ENCODE measurements around the gene ARHGAP15. TPM values are rescaled to one million over a fixed set of nuclear protein-coding genes. Genes with fewer than 3 reads are reported as not detected.

ARHGAP15 gene
- total RNA-seq, 1 experiment from 2014 or later, result 82.8 TPM

GRCh38 chr2:143397884-143398614 is 268.8 kb downstream of the ARHGAP15 start:
- Histone ChIP-seq H2AFZ (ENCODE audit: low read length) (no peak overlapping the region), H3K9me3 (ENCODE audit: low read length) (no peaks in the 10 kb centered on the region), H3K4me2 (ENCODE audit: low read depth, low read length, poor library complexity, severe bottlenecking) (peak overlapping the region; percentile 18), H4K20me1 (ENCODE audit: insufficient read depth, low read depth, low read length) (no peaks in the 10 kb centered on the region), H3K9me2 (replicated peaks; ENCODE audit: insufficient read depth, low read length) (no peaks in the 10 kb centered on the region), H3K9ac (ENCODE audit: low read length) (no peak overlapping the region), H3K79me2 (ENCODE audit: low read length) (no peaks in the 10 kb centered on the region), H3K4me1 (ENCODE audit: low read length) (peaks cover 7% of the 10 kb centered on the region; the same call in 1 of the 2 replicates), H3K27ac (ENCODE audit: low read length) (no peak overlapping the region), H3K36me3 (ENCODE audit: insufficient read depth, low read length) (no peaks in the 10 kb centered on the region), H3K27me3 (ENCODE audit: low read length) (no peaks in the 10 kb centered on the region), H3K4me3 (ENCODE audit: low read length) (no peak overlapping the region)
- no peak for DNase-seq

DNA sequence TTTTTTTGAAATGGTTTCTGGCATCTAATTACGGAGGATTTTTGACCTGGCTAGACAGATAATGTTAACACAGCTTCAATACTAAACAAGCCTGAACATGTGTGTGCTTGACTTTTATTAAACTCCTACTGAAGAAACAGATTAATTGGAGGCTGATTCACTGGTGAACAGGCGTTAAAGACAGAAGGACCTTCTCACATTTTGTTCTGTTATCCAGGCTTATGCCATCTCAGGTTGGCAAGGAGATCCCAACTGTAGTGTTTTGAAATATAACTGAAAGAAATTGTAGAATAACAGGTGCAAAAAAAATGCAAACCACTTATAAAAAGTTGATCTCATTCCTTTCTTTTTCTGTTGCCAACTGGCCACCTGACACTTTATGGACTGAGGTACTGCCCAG is 269.6 kb downstream of the ARHGAP15 start:
- Histone ChIP-seq H3K36me3 (ENCODE audit: insufficient read depth, low read length) (no peaks in the 10 kb centered on the region), H3K9ac (ENCODE audit: low read length) (no peak overlapping the region), H3K4me1 (ENCODE audit: low read length) (peaks cover 7% of the 10 kb centered on the region; the same call in 1 of the 2 replicates), H3K79me2 (ENCODE audit: low read length) (no peaks in the 10 kb centered on the region), H4K20me1 (ENCODE audit: insufficient read depth, low read depth, low read length) (no peaks in the 10 kb centered on the region), H3K4me3 (ENCODE audit: low read length) (no peak overlapping the region), H2AFZ (ENCODE audit: low read length) (no peak overlapping the region), H3K27me3 (ENCODE audit: low read length) (no peaks in the 10 kb centered on the region), H3K9me3 (ENCODE audit: low read length) (no peaks in the 10 kb centered on the region), H3K9me2 (replicated peaks; ENCODE audit: insufficient read depth, low read length) (no peaks in the 10 kb centered on the region), H3K27ac (ENCODE audit: low read length) (no peak overlapping the region), H3K4me2 (ENCODE audit: low read depth, low read length, poor library complexity, severe bottlenecking) (no peak overlapping the region)
- no peak for DNase-seq

DNA sequence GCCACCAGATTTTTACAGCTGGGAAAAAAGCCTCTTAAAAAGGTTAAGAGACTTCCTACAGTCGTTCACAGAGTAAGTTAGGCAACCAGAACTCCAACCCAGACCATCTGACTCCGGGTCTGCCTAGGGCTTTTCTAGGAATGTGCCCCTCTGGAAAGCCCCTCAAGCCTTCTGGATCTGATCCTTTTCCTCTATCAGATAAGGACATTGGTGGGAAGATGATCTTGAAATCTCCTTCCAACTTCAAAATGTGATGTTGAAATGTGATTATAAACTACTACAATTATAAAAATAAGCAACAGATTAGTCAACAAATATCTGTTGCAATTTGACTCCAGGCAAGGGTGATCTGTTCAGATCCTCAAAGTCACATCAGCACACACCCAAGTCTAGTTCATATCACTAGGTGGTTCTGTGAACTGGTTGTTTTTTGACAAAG is 270.4 kb downstream of the ARHGAP15 start:
- Histone ChIP-seq H3K9me2 (replicated peaks; ENCODE audit: insufficient read depth, low read length) (no peaks in the 10 kb centered on the region), H2AFZ (ENCODE audit: low read length) (no peak overlapping the region), H3K4me2 (ENCODE audit: low read depth, low read length, poor library complexity, severe bottlenecking) (no peak overlapping the region), H3K9ac (ENCODE audit: low read length) (no peak overlapping the region), H3K36me3 (ENCODE audit: insufficient read depth, low read length) (no peaks in the 10 kb centered on the region), H3K27ac (ENCODE audit: low read length) (no peak overlapping the region), H3K27me3 (ENCODE audit: low read length) (no peaks in the 10 kb centered on the region), H3K9me3 (ENCODE audit: low read length) (no peaks in the 10 kb centered on the region), H3K79me2 (ENCODE audit: low read length) (no peaks in the 10 kb centered on the region), H3K4me3 (ENCODE audit: low read length) (no peak overlapping the region), H3K4me1 (ENCODE audit: low read length) (peaks cover 7% of the 10 kb centered on the region; the same call in 1 of the 2 replicates), H4K20me1 (ENCODE audit: insufficient read depth, low read depth, low read length) (no peaks in the 10 kb centered on the region)
- no peak for DNase-seq

DNA sequence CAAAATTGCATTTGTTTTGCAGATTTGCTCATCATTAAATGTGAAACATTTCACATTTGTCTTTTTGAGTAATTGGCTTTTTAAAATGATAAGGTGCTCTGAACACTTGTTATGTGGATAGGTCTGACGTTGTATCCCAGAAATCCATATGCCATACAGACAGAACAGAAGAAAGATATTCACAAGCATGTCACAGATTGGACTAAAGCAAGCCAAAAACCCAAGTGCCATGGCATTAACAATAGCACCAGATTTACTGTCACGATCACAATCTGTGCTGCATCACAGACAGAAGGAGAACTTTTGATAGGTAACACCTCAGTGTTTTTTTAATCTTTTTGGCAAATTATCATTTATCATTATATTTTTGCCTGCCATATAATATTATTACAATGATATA is 272.6 kb downstream of the ARHGAP15 start:
- H3K4me2 ChIP-seq (ENCODE audit: low read depth, low read length, poor library complexity, severe bottlenecking), result no peak overlapping the region
- no peaks in the 10 kb centered on the region for H3K9me3 ChIP-seq (ENCODE audit: low read length)
- H3K27me3 ChIP-seq (ENCODE audit: low read length), result no peaks in the 10 kb centered on the region
- H3K9me2 ChIP-seq (replicated peaks; ENCODE audit: insufficient read depth, low read length), result no peaks in the 10 kb centered on the region
- no peak overlapping the region for H3K4me3 ChIP-seq (ENCODE audit: low read length)
- H3K27ac ChIP-seq (ENCODE audit: low read length), result no peak overlapping the region
- H4K20me1 ChIP-seq (ENCODE audit: insufficient read depth, low read depth, low read length), result no peaks in the 10 kb centered on the region
- H3K36me3 ChIP-seq (ENCODE audit: insufficient read depth, low read length), result no peaks in the 10 kb centered on the region
- no peak for DNase-seq
- no peak overlapping the region for H2AFZ ChIP-seq (ENCODE audit: low read length)
- peaks cover 7% of the 10 kb centered on the region; the same call in 1 of the 2 replicates for H3K4me1 ChIP-seq (ENCODE audit: low read length)
- no peaks in the 10 kb centered on the region for H3K79me2 ChIP-seq (ENCODE audit: low read length)
- no peak overlapping the region for H3K9ac ChIP-seq (ENCODE audit: low read length)

DNA sequence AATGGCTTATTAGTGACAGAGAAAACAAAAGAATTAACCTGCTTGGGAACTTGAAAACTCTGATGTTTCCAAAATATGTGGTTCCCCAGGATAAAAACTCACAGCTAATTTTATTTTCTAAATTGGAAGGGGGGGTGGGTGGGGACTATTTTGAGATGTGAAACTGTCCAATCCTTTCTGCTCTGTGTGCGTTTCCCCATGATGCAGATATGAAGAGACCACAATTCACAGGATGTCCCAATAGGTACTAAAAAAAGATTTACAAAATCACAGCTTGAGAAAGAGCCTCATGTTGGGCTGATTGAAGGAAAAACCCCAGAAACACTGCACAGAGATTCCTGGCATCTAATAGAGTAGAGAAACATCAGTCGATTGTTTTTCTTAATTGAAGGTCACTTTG is 273.2 kb downstream of the ARHGAP15 start:
- no peak for DNase-seq
- Histone ChIP-seq H3K27ac (ENCODE audit: low read length) (no peak overlapping the region), H3K4me1 (ENCODE audit: low read length) (peaks cover 7% of the 10 kb centered on the region; the same call in 1 of the 2 replicates), H3K4me2 (ENCODE audit: low read depth, low read length, poor library complexity, severe bottlenecking) (no peak overlapping the region), H3K9ac (ENCODE audit: low read length) (no peak overlapping the region), H3K36me3 (ENCODE audit: insufficient read depth, low read length) (no peaks in the 10 kb centered on the region), H3K9me3 (ENCODE audit: low read length) (no peaks in the 10 kb centered on the region), H3K4me3 (ENCODE audit: low read length) (no peak overlapping the region), H3K9me2 (replicated peaks; ENCODE audit: insufficient read depth, low read length) (no peaks in the 10 kb centered on the region), H4K20me1 (ENCODE audit: insufficient read depth, low read depth, low read length) (no peaks in the 10 kb centered on the region), H3K79me2 (ENCODE audit: low read length) (no peaks in the 10 kb centered on the region), H3K27me3 (ENCODE audit: low read length) (no peaks in the 10 kb centered on the region), H2AFZ (ENCODE audit: low read length) (no peak overlapping the region)

DNA sequence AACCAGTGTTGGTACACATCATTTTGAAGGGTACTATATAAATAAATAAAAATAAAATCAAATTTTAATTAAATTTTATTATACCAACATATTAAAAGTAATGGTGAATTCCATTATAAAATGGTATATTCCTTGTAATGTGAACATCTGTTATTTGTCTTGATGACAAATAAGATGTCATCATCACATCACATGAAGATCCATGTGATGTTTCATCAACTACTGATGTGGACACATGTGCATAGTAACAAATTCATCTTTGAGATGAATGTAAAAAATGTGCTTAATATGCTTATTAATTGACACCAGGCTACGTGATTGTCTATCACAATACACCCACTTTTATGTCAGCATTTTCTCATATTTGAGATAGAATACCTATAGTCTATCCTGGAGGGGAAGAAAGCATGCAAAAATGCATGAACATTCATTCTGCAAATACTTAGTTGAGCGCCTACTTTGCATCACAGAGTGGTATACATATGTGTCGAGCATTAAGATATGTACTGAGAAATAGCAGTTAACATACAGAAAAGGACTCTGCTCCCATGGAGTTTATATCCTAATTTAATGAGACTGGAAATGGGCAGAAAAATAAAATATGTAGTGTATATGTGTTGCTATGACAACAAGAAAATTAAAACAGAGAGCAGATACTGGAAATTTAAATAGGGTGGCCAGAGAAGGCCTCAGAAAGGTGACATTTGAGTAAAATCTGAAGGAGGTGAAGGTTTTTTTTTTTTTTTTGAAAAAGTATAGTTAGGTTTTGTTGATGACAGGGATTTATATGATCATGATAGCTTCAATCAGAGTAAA is 281.1 kb downstream of the ARHGAP15 start:
- no peaks in the 10 kb centered on the region for H3K36me3 ChIP-seq (ENCODE audit: insufficient read depth, low read length)
- H3K79me2 ChIP-seq (ENCODE audit: low read length), result 0 out of 2 replicates have a peak, but pooled peaks cover 3% of the 10 kb centered on the region
- no peak overlapping the region for H3K4me2 ChIP-seq (ENCODE audit: low read depth, low read length, poor library complexity, severe bottlenecking)
- no peak for DNase-seq
- H3K9me3 ChIP-seq (ENCODE audit: low read length), result peaks cover 5% of the 10 kb centered on the region
- H3K9ac ChIP-seq (ENCODE audit: low read length), result no peak overlapping the region
- no peaks in the 10 kb centered on the region for H3K4me1 ChIP-seq (ENCODE audit: low read length)
- H4K20me1 ChIP-seq (ENCODE audit: insufficient read depth, low read depth, low read length), result no peaks in the 10 kb centered on the region
- H3K4me3 ChIP-seq (ENCODE audit: low read length), result no peak overlapping the region
- H3K9me2 ChIP-seq (replicated peaks; ENCODE audit: insufficient read depth, low read length), result no peaks in the 10 kb centered on the region
- no peak overlapping the region for H2AFZ ChIP-seq (ENCODE audit: low read length)
- H3K27ac ChIP-seq (ENCODE audit: low read length), result no peak overlapping the region
- H3K27me3 ChIP-seq (ENCODE audit: low read length), result no peaks in the 10 kb centered on the region

DNA sequence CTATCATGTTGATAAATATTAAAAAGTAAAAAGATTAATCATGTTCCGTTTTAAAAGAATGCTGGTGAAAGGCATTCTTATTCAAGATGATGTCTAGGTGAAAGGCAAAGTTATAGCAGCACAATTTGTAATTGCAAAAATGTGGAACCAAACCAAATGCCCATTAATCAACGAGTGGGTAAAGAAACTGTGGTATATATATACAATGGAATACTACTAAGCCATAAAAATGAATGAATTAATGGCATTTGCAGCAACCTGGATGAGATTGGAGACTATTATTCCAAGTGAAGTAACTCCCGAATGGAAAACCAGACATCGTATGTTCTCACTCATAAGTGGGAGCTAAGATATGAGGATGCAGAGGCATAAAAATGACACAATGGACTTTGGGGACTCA is 286.4 kb downstream of the ARHGAP15 start:
- H3K9me3 ChIP-seq (ENCODE audit: low read length), result peaks cover 5% of the 10 kb centered on the region
- H3K27ac ChIP-seq (ENCODE audit: low read length), result no peak overlapping the region
- H3K9me2 ChIP-seq (replicated peaks; ENCODE audit: insufficient read depth, low read length), result no peaks in the 10 kb centered on the region
- no peak overlapping the region for H3K9ac ChIP-seq (ENCODE audit: low read length)
- H2AFZ ChIP-seq (ENCODE audit: low read length), result no peak overlapping the region
- H3K79me2 ChIP-seq (ENCODE audit: low read length), result no peaks in the 10 kb centered on the region
- no peak overlapping the region for H3K4me2 ChIP-seq (ENCODE audit: low read depth, low read length, poor library complexity, severe bottlenecking)
- H3K36me3 ChIP-seq (ENCODE audit: insufficient read depth, low read length), result no peaks in the 10 kb centered on the region
- DNase-seq, result no peak
- H3K27me3 ChIP-seq (ENCODE audit: low read length), result no peaks in the 10 kb centered on the region
- no peak overlapping the region for H3K4me3 ChIP-seq (ENCODE audit: low read length)
- H4K20me1 ChIP-seq (ENCODE audit: insufficient read depth, low read depth, low read length), result no peaks in the 10 kb centered on the region
- H3K4me1 ChIP-seq (ENCODE audit: low read length), result no peaks in the 10 kb centered on the region

DNA sequence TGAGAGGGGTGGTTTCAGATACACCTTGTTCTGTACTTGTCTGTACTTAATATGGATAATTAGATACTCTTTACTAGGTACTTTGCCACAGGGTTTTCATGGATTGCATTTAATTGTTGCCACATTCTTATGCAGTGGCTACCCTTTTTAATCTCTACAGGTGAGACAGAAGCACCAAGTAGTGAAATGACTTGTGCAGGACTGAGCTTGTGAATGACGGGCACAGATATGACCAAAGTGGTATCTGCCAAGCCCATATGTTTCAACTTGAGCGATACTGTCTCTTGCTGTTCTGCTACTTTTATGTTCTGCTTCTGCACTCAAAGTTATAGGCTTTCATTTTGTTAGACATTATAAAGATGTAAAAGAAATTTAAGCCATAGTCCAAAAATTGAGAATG is 288.2 kb downstream of the ARHGAP15 start:
- Histone ChIP-seq H3K4me1 (ENCODE audit: low read length) (no peaks in the 10 kb centered on the region), H3K79me2 (ENCODE audit: low read length) (no peaks in the 10 kb centered on the region), H3K9me2 (replicated peaks; ENCODE audit: insufficient read depth, low read length) (no peaks in the 10 kb centered on the region), H3K4me2 (ENCODE audit: low read depth, low read length, poor library complexity, severe bottlenecking) (no peak overlapping the region), H4K20me1 (ENCODE audit: insufficient read depth, low read depth, low read length) (no peaks in the 10 kb centered on the region), H3K27ac (ENCODE audit: low read length) (no peak overlapping the region), H3K36me3 (ENCODE audit: insufficient read depth, low read length) (no peaks in the 10 kb centered on the region), H2AFZ (ENCODE audit: low read length) (no peak overlapping the region), H3K4me3 (ENCODE audit: low read length) (no peak overlapping the region), H3K9ac (ENCODE audit: low read length) (no peak overlapping the region), H3K9me3 (ENCODE audit: low read length) (peaks cover 5% of the 10 kb centered on the region), H3K27me3 (ENCODE audit: low read length) (no peaks in the 10 kb centered on the region)
- no peak for DNase-seq
